ENCODE results near the gene DGKQ. TPM values are rescaled to one million over a fixed set of nuclear protein-coding genes. Genes with fewer than 3 reads are reported as not detected.
A peak's percentile ranks its signal among the peaks of the same experiment; 100 is the strongest.

DGKQ gene
- 19.4 and 26.7 TPM in 2 replicates for total RNA-seq (2014; rRNA removed; shearing (Covaris generic))

GRCh38 chr4:973431-974397, at the start of gene DGKQ:
TSS of gene DGKQ (minus strand) at chr4:973569. CDS start at chr4:973482, 87 bp downstream.
- Histone ChIP-seq H3K4me3 (ENCODE audit: insufficient read depth, low read depth, low read length) (peak within 1 kb of the TSS; percentile 67), H3K36me3 (replicated peaks; ENCODE audit: control insufficient read depth, insufficient read depth, low read length) (no peaks in the 10 kb centered on the region), H3K27me3 (ENCODE audit: control insufficient read depth, insufficient read depth, low read length) (peaks cover 10% of the 10 kb centered on the region; the same call in 1 of the 2 replicates)
- DNase-seq, result peak; percentile 100

GRCh38 chr4:1022739-1023066, 49.3 kb upstream of the DGKQ start:
- peak; percentile 69 for DNase-seq
- H3K4me3 ChIP-seq (ENCODE audit: insufficient read depth, low read depth, low read length), result no peak overlapping the region
- no peaks in the 10 kb centered on the region for H3K27me3 ChIP-seq (ENCODE audit: control insufficient read depth, insufficient read depth, low read length)
- H3K36me3 ChIP-seq (replicated peaks; ENCODE audit: control insufficient read depth, insufficient read depth, low read length), result peaks cover 8% of the 10 kb centered on the region

GRCh38 chr4:1022051-1022738, 48.8 kb upstream of the DGKQ start:
- DNase-seq, result peak; percentile 69
- H3K36me3 ChIP-seq (replicated peaks; ENCODE audit: control insufficient read depth, insufficient read depth, low read length), result peaks cover 8% of the 10 kb centered on the region
- no peak overlapping the region for H3K4me3 ChIP-seq (ENCODE audit: insufficient read depth, low read depth, low read length)
- no peaks in the 10 kb centered on the region for H3K27me3 ChIP-seq (ENCODE audit: control insufficient read depth, insufficient read depth, low read length)

DNA sequence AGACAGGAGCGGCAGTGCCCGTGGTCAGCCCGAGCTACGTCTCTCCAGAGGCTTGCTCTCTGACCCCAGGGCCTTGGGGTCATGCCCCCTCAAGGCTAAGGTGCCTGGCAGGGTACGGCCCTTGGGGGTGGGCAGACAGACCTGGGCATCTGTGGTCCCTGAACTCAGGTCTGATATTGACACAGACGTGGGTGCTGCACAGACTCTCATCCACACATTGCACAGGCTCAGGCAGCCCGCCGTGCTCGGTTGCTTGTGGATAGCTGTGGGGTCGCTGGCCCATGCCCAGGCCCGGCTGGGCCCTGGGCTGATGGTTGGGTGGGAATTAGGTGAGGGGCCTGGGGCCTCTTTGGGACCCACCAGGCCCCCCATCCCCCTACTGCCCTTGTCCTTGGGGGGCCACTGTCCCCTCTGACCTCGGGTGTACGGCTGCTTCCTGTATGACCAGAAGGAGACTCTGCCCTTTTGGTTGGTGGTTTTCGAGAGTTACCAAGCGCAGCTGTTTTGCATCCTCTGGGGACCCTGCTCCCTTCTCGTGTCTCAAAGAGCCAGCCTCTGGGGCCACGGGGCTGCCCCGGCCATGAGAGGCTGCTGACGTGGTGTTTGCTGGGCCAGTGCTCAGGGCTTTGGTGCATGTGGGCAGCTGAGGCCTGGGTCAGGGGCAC, 48.1 kb upstream of the DGKQ start:
- Histone ChIP-seq H3K4me3 (ENCODE audit: insufficient read depth, low read depth, low read length) (no peak overlapping the region), H3K36me3 (replicated peaks; ENCODE audit: control insufficient read depth, insufficient read depth, low read length) (peaks cover 8% of the 10 kb centered on the region), H3K27me3 (ENCODE audit: control insufficient read depth, insufficient read depth, low read length) (no peaks in the 10 kb centered on the region)
- DNase-seq, result no peak

DNA sequence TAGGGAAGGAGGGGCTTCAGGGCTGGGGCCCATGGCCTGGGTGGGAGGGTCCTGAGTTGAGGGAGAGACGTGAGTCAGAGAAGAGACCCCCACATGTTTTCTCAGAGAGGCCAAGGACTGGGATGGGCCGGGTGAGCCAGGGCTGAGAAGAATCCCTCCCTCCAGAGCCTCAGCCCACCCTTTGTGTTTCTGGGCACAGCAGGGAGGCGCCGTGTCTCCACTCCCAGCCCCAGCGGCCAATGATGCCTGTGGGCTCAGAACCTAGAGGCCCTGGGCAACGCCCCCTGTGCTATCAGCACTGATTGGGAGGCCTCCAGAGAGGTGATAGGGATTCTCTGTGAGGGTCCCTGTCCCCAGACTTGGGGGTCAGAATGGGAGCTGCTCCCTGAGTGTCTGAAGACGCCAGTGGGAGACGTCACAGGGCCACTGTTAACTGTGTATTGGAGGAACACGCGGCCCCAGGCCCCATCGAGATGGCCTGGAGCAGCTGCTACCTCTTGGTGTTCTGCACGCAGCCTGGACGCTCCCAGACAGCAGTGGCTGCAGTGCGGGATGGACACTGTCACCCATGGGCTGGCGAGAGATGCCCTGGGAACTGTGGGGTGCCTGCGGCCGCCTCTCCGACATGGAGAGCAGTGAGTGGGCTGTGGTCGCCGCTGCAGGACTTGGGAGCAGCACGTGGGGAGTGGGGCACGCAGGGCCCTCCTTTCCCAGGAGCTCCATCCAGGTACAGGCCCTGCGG, 46.5 kb upstream of the DGKQ start:
- Histone ChIP-seq H3K4me3 (ENCODE audit: insufficient read depth, low read depth, low read length) (no peak overlapping the region), H3K36me3 (replicated peaks; ENCODE audit: control insufficient read depth, insufficient read depth, low read length) (no peaks in the 10 kb centered on the region), H3K27me3 (ENCODE audit: control insufficient read depth, insufficient read depth, low read length) (no peaks in the 10 kb centered on the region)
- DNase-seq, result peak; percentile 92

DNA sequence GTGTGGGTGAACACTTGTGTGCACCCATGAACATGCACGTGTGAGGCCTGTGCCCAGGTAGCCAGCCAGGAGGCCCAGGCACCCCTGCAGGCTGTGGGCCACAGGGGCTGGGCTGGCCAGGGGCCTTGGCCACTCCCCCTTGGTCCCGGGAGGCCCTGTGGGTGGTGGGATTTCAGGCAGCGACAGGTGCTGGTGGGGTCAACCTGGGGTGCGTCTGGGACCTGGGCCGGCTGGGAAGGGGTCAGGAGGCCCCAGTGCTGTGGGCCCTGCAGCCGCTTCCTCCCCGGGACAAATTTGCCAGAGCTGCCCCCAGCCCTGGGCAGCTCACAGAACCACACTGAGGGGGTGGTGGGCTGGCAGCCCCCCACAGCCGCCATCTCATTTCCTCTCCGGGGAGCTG, 46.0 kb upstream of the DGKQ start:
- no peak for DNase-seq
- Histone ChIP-seq H3K27me3 (ENCODE audit: control insufficient read depth, insufficient read depth, low read length) (no peaks in the 10 kb centered on the region), H3K36me3 (replicated peaks; ENCODE audit: control insufficient read depth, insufficient read depth, low read length) (no peaks in the 10 kb centered on the region), H3K4me3 (ENCODE audit: insufficient read depth, low read depth, low read length) (no peak overlapping the region)

DNA sequence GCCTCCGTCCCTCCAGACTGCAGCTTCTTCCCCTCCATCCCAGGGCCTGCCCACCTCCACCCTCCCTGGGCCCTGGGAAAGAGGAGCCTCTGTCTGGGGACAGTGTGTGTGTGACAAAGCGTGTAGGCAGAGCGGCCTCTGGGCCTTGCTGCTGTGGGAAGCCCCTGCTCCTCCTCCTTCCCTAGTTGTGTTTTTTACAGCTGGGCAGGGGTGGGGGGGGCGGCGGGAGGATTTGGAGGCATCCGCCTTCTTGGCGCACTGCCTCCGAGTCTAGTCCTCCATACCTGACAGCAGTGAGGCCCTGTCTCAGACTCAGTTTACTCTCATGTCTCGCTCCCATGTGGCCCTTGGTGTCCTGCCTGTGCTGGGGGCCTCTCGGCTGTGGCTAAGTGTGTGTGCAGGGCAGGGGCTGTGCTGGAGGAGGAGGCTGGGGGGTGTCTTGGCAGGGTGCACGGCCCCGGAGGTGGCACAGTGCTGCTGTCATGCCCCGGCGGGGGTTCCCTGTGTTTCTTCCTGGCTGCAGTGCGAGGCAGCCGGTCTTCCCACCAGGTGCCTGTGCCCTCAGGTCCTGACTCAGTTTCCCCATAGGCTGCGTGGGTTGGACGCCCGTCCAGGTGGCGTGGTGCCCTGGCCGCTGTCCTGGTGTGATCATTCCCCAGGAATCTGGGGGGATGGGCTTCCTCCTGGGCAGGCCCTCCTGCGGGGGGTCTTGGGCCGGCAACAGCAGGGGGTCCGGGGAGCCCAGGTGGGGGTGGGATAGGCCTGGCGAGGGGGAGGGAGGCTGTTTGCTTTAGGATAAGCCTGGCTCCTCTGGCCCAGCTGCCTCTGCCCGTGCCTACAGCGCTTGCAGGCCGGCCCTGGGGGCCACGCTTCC, 45.0 kb upstream of the DGKQ start:
- DNase-seq, result peak; percentile 81
- no peak overlapping the region for H3K4me3 ChIP-seq (ENCODE audit: insufficient read depth, low read depth, low read length)
- no peaks in the 10 kb centered on the region; the same call in 1 of the 2 replicates for H3K36me3 ChIP-seq (replicated peaks; ENCODE audit: control insufficient read depth, insufficient read depth, low read length)
- no peaks in the 10 kb centered on the region for H3K27me3 ChIP-seq (ENCODE audit: control insufficient read depth, insufficient read depth, low read length)

DNA sequence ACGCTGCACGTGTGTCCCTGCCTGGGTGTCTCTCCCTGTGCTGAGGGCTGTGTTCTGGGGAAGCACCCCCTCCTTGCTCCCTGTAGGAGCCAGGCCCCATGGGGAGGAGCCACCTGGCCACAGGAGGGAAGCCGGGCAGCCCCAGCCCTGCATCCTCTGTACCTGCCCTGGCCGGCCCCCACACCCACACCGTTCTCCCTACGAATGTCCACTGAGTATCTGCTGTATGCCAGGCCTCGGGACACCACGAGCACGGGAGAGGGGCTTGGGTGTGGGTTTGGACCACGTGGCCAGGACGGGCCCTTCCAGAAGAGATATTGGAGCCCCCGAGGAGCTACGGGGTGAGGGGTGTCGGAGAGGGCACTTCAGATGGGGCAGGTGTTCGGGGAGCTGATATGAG, 44.3 kb upstream of the DGKQ start:
- no peak for DNase-seq
- no peak overlapping the region for H3K4me3 ChIP-seq (ENCODE audit: insufficient read depth, low read depth, low read length)
- H3K36me3 ChIP-seq (replicated peaks; ENCODE audit: control insufficient read depth, insufficient read depth, low read length), result no peaks in the 10 kb centered on the region; the same call in 1 of the 2 replicates
- no peaks in the 10 kb centered on the region for H3K27me3 ChIP-seq (ENCODE audit: control insufficient read depth, insufficient read depth, low read length)

GRCh38 chr4:1017211-1017610, 43.8 kb upstream of the DGKQ start:
- no peaks in the 10 kb centered on the region for H3K27me3 ChIP-seq (ENCODE audit: control insufficient read depth, insufficient read depth, low read length)
- H3K36me3 ChIP-seq (replicated peaks; ENCODE audit: control insufficient read depth, insufficient read depth, low read length), result no peaks in the 10 kb centered on the region; the same call in 1 of the 2 replicates
- no peak overlapping the region for H3K4me3 ChIP-seq (ENCODE audit: insufficient read depth, low read depth, low read length)
- no peak for DNase-seq

- no peak for DNase-seq
- H3K4me3 ChIP-seq (ENCODE audit: insufficient read depth, low read depth, low read length), result no peak overlapping the region
- H3K36me3 ChIP-seq (replicated peaks; ENCODE audit: control insufficient read depth, insufficient read depth, low read length), result no peaks in the 10 kb centered on the region; the same call in 1 of the 2 replicates
- H3K27me3 ChIP-seq (ENCODE audit: control insufficient read depth, insufficient read depth, low read length), result peaks cover 4% of the 10 kb centered on the region
These were observed 42.4 kb upstream of the DGKQ start for GRCh38 chr4:1015746-1016145.

DNA sequence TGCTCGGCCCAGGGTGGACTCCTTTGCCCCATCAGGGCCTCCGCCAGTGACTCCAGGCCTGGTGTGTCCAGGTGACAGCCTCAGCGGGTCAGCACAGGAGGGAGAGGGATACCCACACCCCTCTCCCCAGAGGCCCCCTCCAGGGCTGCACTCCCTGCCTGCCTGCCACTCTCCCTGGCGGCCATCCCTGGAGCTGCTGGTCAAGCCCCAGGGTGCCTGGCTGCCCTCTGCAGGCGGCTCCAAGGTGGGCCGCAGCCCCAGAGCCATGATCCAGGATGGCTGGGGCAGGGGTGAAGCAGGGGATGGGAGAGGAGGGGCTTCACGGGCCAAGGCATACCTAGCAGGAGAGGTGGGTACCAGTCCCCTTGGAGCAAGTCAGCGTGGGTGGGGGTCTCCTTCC, 41.8 kb upstream of the DGKQ start:
- Histone ChIP-seq H3K36me3 (replicated peaks; ENCODE audit: control insufficient read depth, insufficient read depth, low read length) (no peaks in the 10 kb centered on the region; the same call in 1 of the 2 replicates), H3K4me3 (ENCODE audit: insufficient read depth, low read depth, low read length) (no peak overlapping the region), H3K27me3 (ENCODE audit: control insufficient read depth, insufficient read depth, low read length) (peaks cover 10% of the 10 kb centered on the region)
- DNase-seq, result no peak

GRCh38 chr4:1014291-1015167, 41.2 kb upstream of the DGKQ start:
- peaks cover 14% of the 10 kb centered on the region for H3K27me3 ChIP-seq (ENCODE audit: control insufficient read depth, insufficient read depth, low read length)
- no peak for DNase-seq
- no peaks in the 10 kb centered on the region; the same call in 1 of the 2 replicates for H3K36me3 ChIP-seq (replicated peaks; ENCODE audit: control insufficient read depth, insufficient read depth, low read length)
- H3K4me3 ChIP-seq (ENCODE audit: insufficient read depth, low read depth, low read length), result no peak overlapping the region
